Stimulated activated CD4-positive, alpha-beta T cell treated with anti-CD3 and anti-CD28 coated beads, Interleukin-4, amount 100 ng/mL, for 48 hours (primary cell): ENCODE measurements around the gene MED15.
"Not testable (repeated sequence)": the region's sequence is repeated elsewhere in the genome, so short reads cannot be mapped to it uniquely, and the experiment has no call there.

Experiments used
- DNase-seq, 2 donors: peaks; one replicate each; pipeline ENCODE4 v3.0.0-alpha.2; 2020; ENCODE audit warnings: low read depth in 2 of 2

The MED15 gene

GRCh38 chr22:20484948-20485683, 22.3 kb upstream of the MED15 start:
- no peak for DNase-seq

GRCh38 chr22:20486229-20486628, 21.2 kb upstream of the MED15 start:
- DNase-seq: no peak

GRCh38 chr22:20487715-20488114, 19.7 kb upstream of the MED15 start:
- DNase-seq: no peak

- no peak for DNase-seq
Observed at GRCh38 chr22:20488946-20489345, 18.5 kb upstream of the MED15 start.

- DNase-seq: no peak
Observed at GRCh38 chr22:20490183-20490940, 17.0 kb upstream of the MED15 start.

GRCh38 chr22:20490941-20491307, 16.5 kb upstream of the MED15 start:
- DNase-seq: no peak

GRCh38 chr22:20491346-20491745, 16.1 kb upstream of the MED15 start:
- DNase-seq: no peak

GRCh38 chr22:20494978-20495860, 12.2 kb upstream of the MED15 start, which contains the start of gene KLHL22:
TSS of gene KLHL22 (minus strand) at chr22:20495795. CDS start at chr22:20489211, 6,584 bp downstream.
- no peak for DNase-seq

GRCh38 chr22:20495861-20496681, 11.3 kb upstream of the MED15 start:
- peak; percentile 86 to 92 for DNase-seq

GRCh38 chr22:20497426-20497825, 10.0 kb upstream of the MED15 start:
- no peak for DNase-seq

- no peak for DNase-seq
Observed at GRCh38 chr22:20498913-20499312, 8.5 kb upstream of the MED15 start.

- DNase-seq: no peak
Observed at GRCh38 chr22:20499769-20500168, 7.6 kb upstream of the MED15 start.

GRCh38 chr22:20503816-20504215, 3.6 kb upstream of the MED15 start:
- DNase-seq: no peak

- DNase-seq: not testable (repeated sequence)
Observed at GRCh38 chr22:20504293-20504922, 3.0 kb upstream of the MED15 start.

- no peak for DNase-seq
Observed at GRCh38 chr22:20506543-20507252, 712 bp upstream of the MED15 start.

- not testable (repeated sequence) for DNase-seq
Observed at GRCh38 chr22:20508067-20508755, 801 bp downstream of the MED15 start.

- DNase-seq: no peak
Observed at GRCh38 chr22:20508815-20509271, 1.4 kb downstream of the MED15 start.

- peak in 1 of 2 donors; percentile 50 for DNase-seq
Observed at GRCh38 chr22:20509344-20510047, 2.1 kb downstream of the MED15 start.
